ENCODE data around the gene SRR.

SRR gene

GRCh38 chr17:2289878-2290478 is 13.8 kb upstream of the SRR start:
- no peak for DNase-seq (ENCODE audit: insufficient read length, low spot score)
- FAIRE-seq = peak; percentile 69
- TF ChIP-seq PAX5 (IDR thresholded peaks at IDR 0.05; ENCODE audit: insufficient read depth, low read length, severe bottlenecking) = no peak
- no peak for TF ChIP-seq POU2F2 (IDR thresholded peaks at IDR 0.05; ENCODE audit: low read depth, low read length)
- no peak for TF ChIP-seq SPI1 (IDR thresholded peaks at IDR 0.05; ENCODE audit: low read depth, low read length)
- no peak for TF ChIP-seq POLR2A (IDR thresholded peaks at IDR 0.05; ENCODE audit: low read depth, low read length)
- no peak for TF ChIP-seq TAF1 (IDR thresholded peaks at IDR 0.05; ENCODE audit: low read depth, low read length)
- TF ChIP-seq POLR2AphosphoS5 (IDR thresholded peaks at IDR 0.05; ENCODE audit: low read depth, low read length) = no peak

- DNase-seq (ENCODE audit: insufficient read length, low spot score) (no peak), FAIRE-seq (no peak)
- TF ChIP-seq POLR2AphosphoS5 (IDR thresholded peaks at IDR 0.05; ENCODE audit: low read depth, low read length) = no peak
- TF ChIP-seq POLR2A (IDR thresholded peaks at IDR 0.05; ENCODE audit: low read depth, low read length) = no peak
- TF ChIP-seq TAF1 (IDR thresholded peaks at IDR 0.05; ENCODE audit: low read depth, low read length) = no peak
- no peak for TF ChIP-seq SPI1 (IDR thresholded peaks at IDR 0.05; ENCODE audit: low read depth, low read length)
- TF ChIP-seq PAX5 (IDR thresholded peaks at IDR 0.05; ENCODE audit: insufficient read depth, low read length, severe bottlenecking) = no peak
- TF ChIP-seq POU2F2 (IDR thresholded peaks at IDR 0.05; ENCODE audit: low read depth, low read length) = no peak
Measured at GRCh38 chr17:2292100-2292499, 11.7 kb upstream of the SRR start.

- TF ChIP-seq POLR2AphosphoS5 (IDR thresholded peaks at IDR 0.05; ENCODE audit: low read depth, low read length) (no peak), TAF1 (IDR thresholded peaks at IDR 0.05; ENCODE audit: low read depth, low read length) (no peak), PAX5 (IDR thresholded peaks at IDR 0.05; ENCODE audit: insufficient read depth, low read length, severe bottlenecking) (no peak), POLR2A (IDR thresholded peaks at IDR 0.05; ENCODE audit: low read depth, low read length) (no peak), POU2F2 (IDR thresholded peaks at IDR 0.05; ENCODE audit: low read depth, low read length) (no peak), SPI1 (IDR thresholded peaks at IDR 0.05; ENCODE audit: low read depth, low read length) (no peak)
- DNase-seq (ENCODE audit: insufficient read length, low spot score) = peak; percentile 30
- peak; percentile 68 for FAIRE-seq
Measured at GRCh38 chr17:2295575-2295974, 8.2 kb upstream of the SRR start.

- FAIRE-seq = no peak
- TF ChIP-seq SPI1 (IDR thresholded peaks at IDR 0.05; ENCODE audit: low read depth, low read length) = no peak
- no peak for TF ChIP-seq POLR2AphosphoS5 (IDR thresholded peaks at IDR 0.05; ENCODE audit: low read depth, low read length)
- no peak for TF ChIP-seq POU2F2 (IDR thresholded peaks at IDR 0.05; ENCODE audit: low read depth, low read length)
- TF ChIP-seq PAX5 (IDR thresholded peaks at IDR 0.05; ENCODE audit: insufficient read depth, low read length, severe bottlenecking) = no peak
- TF ChIP-seq TAF1 (IDR thresholded peaks at IDR 0.05; ENCODE audit: low read depth, low read length) = no peak
- no peak for TF ChIP-seq POLR2A (IDR thresholded peaks at IDR 0.05; ENCODE audit: low read depth, low read length)
- no peak for DNase-seq (ENCODE audit: insufficient read length, low spot score)
Measured at GRCh38 chr17:2297023-2297422, 6.7 kb upstream of the SRR start.

- no peak for TF ChIP-seq POU2F2 (IDR thresholded peaks at IDR 0.05; ENCODE audit: low read depth, low read length)
- no peak for TF ChIP-seq POLR2AphosphoS5 (IDR thresholded peaks at IDR 0.05; ENCODE audit: low read depth, low read length)
- no peak for TF ChIP-seq TAF1 (IDR thresholded peaks at IDR 0.05; ENCODE audit: low read depth, low read length)
- TF ChIP-seq PAX5 (IDR thresholded peaks at IDR 0.05; ENCODE audit: insufficient read depth, low read length, severe bottlenecking) = no peak
- FAIRE-seq = no peak
Measured at GRCh38 chr17:2299136-2299535, 4.6 kb upstream of the SRR start.

GRCh38 chr17:2299756-2300155 is 4.0 kb upstream of the SRR start:
- TF ChIP-seq POLR2A (IDR thresholded peaks at IDR 0.05; ENCODE audit: low read depth, low read length) (no peak), POU2F2 (IDR thresholded peaks at IDR 0.05; ENCODE audit: low read depth, low read length) (no peak), POLR2AphosphoS5 (IDR thresholded peaks at IDR 0.05; ENCODE audit: low read depth, low read length) (no peak), TAF1 (IDR thresholded peaks at IDR 0.05; ENCODE audit: low read depth, low read length) (no peak), PAX5 (IDR thresholded peaks at IDR 0.05; ENCODE audit: insufficient read depth, low read length, severe bottlenecking) (no peak), SPI1 (IDR thresholded peaks at IDR 0.05; ENCODE audit: low read depth, low read length) (no peak)
- FAIRE-seq = no peak

More at GRCh38 chr17:2299136-2299535, 4.6 kb upstream of the SRR start:
- no peak for DNase-seq (ENCODE audit: insufficient read length, low spot score)

GRCh38 chr17:2302778-2303203 is 959 bp upstream of the SRR start:
- FAIRE-seq = peak; percentile 55
- TF ChIP-seq POU2F2 (IDR thresholded peaks at IDR 0.05; ENCODE audit: low read depth, low read length) (no peak), POLR2A (IDR thresholded peaks at IDR 0.05; ENCODE audit: low read depth, low read length) (no peak), TAF1 (IDR thresholded peaks at IDR 0.05; ENCODE audit: low read depth, low read length) (no peak), SPI1 (IDR thresholded peaks at IDR 0.05; ENCODE audit: low read depth, low read length) (no peak), POLR2AphosphoS5 (IDR thresholded peaks at IDR 0.05; ENCODE audit: low read depth, low read length) (no peak), PAX5 (IDR thresholded peaks at IDR 0.05; ENCODE audit: insufficient read depth, low read length, severe bottlenecking) (no peak)

More at GRCh38 chr17:2299756-2300155, 4.0 kb upstream of the SRR start:
- DNase-seq (ENCODE audit: insufficient read length, low spot score) = no peak

GRCh38 chr17:2304931-2305330 is 1.2 kb downstream of the SRR start:
- no peak for DNase-seq (ENCODE audit: insufficient read length, low spot score)
- no peak for FAIRE-seq

More at GRCh38 chr17:2302778-2303203, 959 bp upstream of the SRR start:
- no peak for DNase-seq (ENCODE audit: insufficient read length, low spot score)

GRCh38 chr17:2309338-2310154 is 5.8 kb downstream of the SRR start:
- no peak for DNase-seq (ENCODE audit: insufficient read length, low spot score)
- no peak for TF ChIP-seq POU2F2 (IDR thresholded peaks at IDR 0.05; ENCODE audit: low read depth, low read length)
- no peak for TF ChIP-seq POLR2AphosphoS5 (IDR thresholded peaks at IDR 0.05; ENCODE audit: low read depth, low read length)
- no peak for TF ChIP-seq SPI1 (IDR thresholded peaks at IDR 0.05; ENCODE audit: low read depth, low read length)
- TF ChIP-seq PAX5 (IDR thresholded peaks at IDR 0.05; ENCODE audit: insufficient read depth, low read length, severe bottlenecking) = no peak
- no peak for TF ChIP-seq POLR2A (IDR thresholded peaks at IDR 0.05; ENCODE audit: low read depth, low read length)
- TF ChIP-seq TAF1 (IDR thresholded peaks at IDR 0.05; ENCODE audit: low read depth, low read length) = no peak
- no peak for FAIRE-seq

More at GRCh38 chr17:2304931-2305330, 1.2 kb downstream of the SRR start:
- TF ChIP-seq POLR2AphosphoS5 (IDR thresholded peaks at IDR 0.05; ENCODE audit: low read depth, low read length) (no peak), POLR2A (IDR thresholded peaks at IDR 0.05; ENCODE audit: low read depth, low read length) (no peak), TAF1 (IDR thresholded peaks at IDR 0.05; ENCODE audit: low read depth, low read length) (no peak), PAX5 (IDR thresholded peaks at IDR 0.05; ENCODE audit: insufficient read depth, low read length, severe bottlenecking) (no peak), POU2F2 (IDR thresholded peaks at IDR 0.05; ENCODE audit: low read depth, low read length) (no peak), SPI1 (IDR thresholded peaks at IDR 0.05; ENCODE audit: low read depth, low read length) (no peak)
